ENCODE results near the gene NOA1.
A peak's percentile ranks its signal among the peaks of the same experiment; 100 is the strongest.

Gene NOA1

GRCh38 chr4:56977321-56978012 is at the start of gene NOA1:
Gene NOA1 (minus strand): TSS chr4:56977606. CDS start chr4:56977585, 21 bp downstream.
- peak; percentile 90 for DNase-seq

GRCh38 chr4:57023104-57023503 is 45.7 kb upstream of the NOA1 start:
- no peak for DNase-seq

GRCh38 chr4:57020467-57021101 is 43.2 kb upstream of the NOA1 start:
- DNase-seq = no peak

GRCh38 chr4:57018980-57019379 is 41.6 kb upstream of the NOA1 start:
- no peak for DNase-seq

GRCh38 chr4:57013543-57014120 is 36.2 kb upstream of the NOA1 start:
- no peak for DNase-seq

GRCh38 chr4:56999751-57000150 is 22.3 kb upstream of the NOA1 start:
- DNase-seq = no peak

GRCh38 chr4:56995525-56995924 is 18.1 kb upstream of the NOA1 start:
- no peak for DNase-seq

- no peak for DNase-seq
Measured at GRCh38 chr4:56990109-56990905, 12.9 kb upstream of the NOA1 start.

GRCh38 chr4:56986952-56987351 is 9.5 kb upstream of the NOA1 start:
- no peak for DNase-seq

- DNase-seq = no peak
Measured at GRCh38 chr4:56986192-56986591, 8.8 kb upstream of the NOA1 start.

GRCh38 chr4:56981795-56982201 is 4.4 kb upstream of the NOA1 start:
- no peak for DNase-seq

- no peak for DNase-seq
Measured at GRCh38 chr4:56979421-56980072, 2.1 kb upstream of the NOA1 start.

GRCh38 chr4:56978750-56979303 is 1.4 kb upstream of the NOA1 start, which contains the start of gene POLR2B:
Gene POLR2B (plus strand): TSS chr4:56978896. CDS start chr4:56978986, 90 bp downstream.
- DNase-seq = peak; percentile 81

- no peak for DNase-seq
Measured at GRCh38 chr4:56976837-56977320, 527 bp downstream of the NOA1 start.

- DNase-seq = no peak
Measured at GRCh38 chr4:56976283-56976836, 1.0 kb downstream of the NOA1 start.

- no peak for DNase-seq
Measured at GRCh38 chr4:56973336-56973735, 4.1 kb downstream of the NOA1 start.

- no peak for DNase-seq
Measured at GRCh38 chr4:56972809-56973208, 4.6 kb downstream of the NOA1 start.

GRCh38 chr4:56972389-56972788 is 5.0 kb downstream of the NOA1 start:
- no peak for DNase-seq

- no peak for DNase-seq
Measured at GRCh38 chr4:56971383-56971782, 6.0 kb downstream of the NOA1 start.

GRCh38 chr4:56961107-56961500 is 16.3 kb downstream of the NOA1 start:
- DNase-seq = no peak

GRCh38 chr4:56959100-56959499 is 18.3 kb downstream of the NOA1 start:
- DNase-seq = no peak

GRCh38 chr4:56958111-56958517 is 19.3 kb downstream of the NOA1 start:
- DNase-seq = no peak

Measured in DMS 273 treated with DMSO at 0.1 percent for 48 hours (cell line).